Smooth muscle cell (in vitro differentiated cells): ENCODE measurements around the gene SLC28A1. TPM values are rescaled to one million over a fixed set of nuclear protein-coding genes. Genes with fewer than 3 reads are reported as not detected.

Experiments
- DNase-seq: peaks from one replicate; lab custom pipeline; 2025; ENCODE audit not compliant: unreplicated experiment; lab: John Stamatoyannopoulos, UW
- H2AFZ ChIP-seq: fragments of 200-600 bp; sonication (generic); 2 replicates; pipeline ENCODE4 v1.6.0; 2016; ENCODE audit warnings: antibody characterized with exemption, low read depth, mild to moderate bottlenecking
- H3F3A ChIP-seq: fragments of 200-600 bp; sonication (generic); 2 replicates; pipeline ENCODE4 v1.6.0; 2017; ENCODE audit warnings: antibody characterized with exemption, low read depth
- H3K27ac ChIP-seq: fragments of 200-600 bp; sonication (generic); 2 replicates; pipeline ENCODE4 v1.5.1; 2016; ENCODE audit warnings: low read depth, mild to moderate bottlenecking
- H3K27me3 ChIP-seq: fragments of 200-600 bp; sonication (generic); 2 replicates; pipeline ENCODE4 v1.6.1; 2016; ENCODE audit warnings: low read depth, mild to moderate bottlenecking
- H3K36me3 ChIP-seq: fragments of 200-600 bp; sonication (generic); 2 replicates; pipeline ENCODE4 v1.5.1; 2016; ENCODE audit warnings: low read depth
- H3K4me1 ChIP-seq: fragments of 200-600 bp; sonication (generic); 2 replicates; pipeline ENCODE4 v1.5.1; 2016; ENCODE audit warnings: low read depth
- H3K4me2 ChIP-seq: fragments of 200-600 bp; sonication (generic); 2 replicates; pipeline ENCODE4 v1.6.0; 2016; ENCODE audit warnings: mild to moderate bottlenecking
- H3K4me3 ChIP-seq: fragments of 200-600 bp; sonication (generic); 2 replicates; pipeline ENCODE4 v1.5.1; 2016; ENCODE audit warnings: mild to moderate bottlenecking
- H3K79me2 ChIP-seq: fragments of 200-600 bp; sonication (generic); 2 replicates; pipeline ENCODE4 v1.6.0; 2016; ENCODE audit warnings: low read depth, mild to moderate bottlenecking
- H3K9ac ChIP-seq: fragments of 200-600 bp; sonication (generic); 2 replicates; pipeline ENCODE4 v1.6.0; 2016; ENCODE audit warnings: low read depth
- H3K9me3 ChIP-seq: fragments of 200-600 bp; sonication (generic); replicated peaks from 2 replicates; pipeline ENCODE4 v1.5.1; 2016; ENCODE audit warnings: low read depth
- H4K20me1 ChIP-seq: fragments of 200-600 bp; sonication (generic); 2 replicates; pipeline ENCODE4 v1.6.0; 2016; ENCODE audit warnings: low read depth
- WGBS: methylation state at CpG from one replicate; pipeline ENCODE4 v1.1.7; 2016; ENCODE audit warnings: low lambda C conversion rate; 5-methylcytosine and 5-hydroxymethylcytosine counted together
- polyA plus RNA-seq: library from polyadenylated mRNA; unstranded; fragments of >200 nt; fragmentation: Nextera tagmentation; extraction: Ambion mirVana; gene quantifications from 2 replicates; pipeline ENCODE4 v1.2.1, GENCODE V29; 2016
- total RNA-seq: library from RNA; depleted of rRNA; stranded (reverse); fragments of >200 nt; gene quantifications from 2 replicates; pipeline ENCODE4 v1.2.3, GENCODE V29; 2014
- TF ChIP-seq, protein P1 (sequence below): fragments of 200-600 bp; sonication (generic); IDR thresholded peaks from 2 replicates; pipeline ENCODE4 v1.5.1; 2017; ENCODE audit warnings: borderline replicate concordance, mild to moderate bottlenecking, antibody characterized with exemption; ENCODE audit not compliant: insufficient read depth, poor library complexity, severe bottlenecking

The SLC28A1 gene
- total and polyA plus RNA-seq, 2 experiments from 2014 or later = 0.09 TPM; not detected in 1

DNA sequence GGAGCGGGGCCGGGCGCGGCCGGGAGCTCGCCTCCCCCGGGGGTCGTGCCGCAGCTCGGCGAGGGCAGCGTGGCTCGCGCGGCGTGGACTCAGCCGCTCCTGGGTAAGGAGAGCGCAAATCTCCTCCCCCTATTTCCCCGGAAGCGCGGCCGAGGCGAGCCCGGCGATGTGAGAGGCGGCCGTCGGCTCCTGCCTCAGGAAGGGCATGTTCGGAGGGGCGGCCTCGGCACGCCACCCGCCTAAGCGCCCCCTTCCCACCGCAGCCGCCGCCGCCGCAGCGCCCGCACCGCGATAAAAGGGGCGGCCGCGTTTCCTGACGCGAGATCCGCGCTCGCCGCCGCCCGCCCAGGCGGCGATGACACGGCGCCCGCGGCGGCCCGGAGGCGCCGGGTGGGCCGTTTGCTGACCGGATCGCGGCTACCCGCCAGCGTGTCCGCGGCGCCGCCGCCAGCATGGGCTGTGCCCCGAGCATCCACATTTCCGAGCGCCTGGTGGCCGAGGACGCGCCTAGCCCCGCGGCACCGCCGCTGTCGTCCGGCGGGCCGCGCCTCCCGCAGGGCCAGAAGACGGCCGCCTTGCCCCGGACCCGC is 97.3 kb downstream of the SLC28A1 start, which contains the start of gene PDE8A:
Gene PDE8A, plus strand, starts transcription at position 146 of the 590 bp plus-strand sequence. Its CDS starts 307 bp downstream, at position 453.
- no peaks in the 10 kb centered on the region for H3K9me3 ChIP-seq
- TF ChIP-seq, protein P1, sequence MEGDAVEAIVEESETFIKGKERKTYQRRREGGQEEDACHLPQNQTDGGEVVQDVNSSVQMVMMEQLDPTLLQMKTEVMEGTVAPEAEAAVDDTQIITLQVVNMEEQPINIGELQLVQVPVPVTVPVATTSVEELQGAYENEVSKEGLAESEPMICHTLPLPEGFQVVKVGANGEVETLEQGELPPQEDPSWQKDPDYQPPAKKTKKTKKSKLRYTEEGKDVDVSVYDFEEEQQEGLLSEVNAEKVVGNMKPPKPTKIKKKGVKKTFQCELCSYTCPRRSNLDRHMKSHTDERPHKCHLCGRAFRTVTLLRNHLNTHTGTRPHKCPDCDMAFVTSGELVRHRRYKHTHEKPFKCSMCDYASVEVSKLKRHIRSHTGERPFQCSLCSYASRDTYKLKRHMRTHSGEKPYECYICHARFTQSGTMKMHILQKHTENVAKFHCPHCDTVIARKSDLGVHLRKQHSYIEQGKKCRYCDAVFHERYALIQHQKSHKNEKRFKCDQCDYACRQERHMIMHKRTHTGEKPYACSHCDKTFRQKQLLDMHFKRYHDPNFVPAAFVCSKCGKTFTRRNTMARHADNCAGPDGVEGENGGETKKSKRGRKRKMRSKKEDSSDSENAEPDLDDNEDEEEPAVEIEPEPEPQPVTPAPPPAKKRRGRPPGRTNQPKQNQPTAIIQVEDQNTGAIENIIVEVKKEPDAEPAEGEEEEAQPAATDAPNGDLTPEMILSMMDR = no peak
- peaks cover 3% of the 10 kb centered on the region for H3F3A ChIP-seq
- H3K36me3 ChIP-seq = no peaks in the 10 kb centered on the region
- H3K4me2 ChIP-seq = peak within 1 kb of the TSS; percentile 90
- H3K4me3 ChIP-seq = peak within 1 kb of the TSS; percentile 81
- peaks cover 24% of the 10 kb centered on the region for H3K79me2 ChIP-seq
- no peak for DNase-seq
- H2AFZ ChIP-seq = peak within 1 kb of the TSS; percentile 89
- peak within 1 kb of the TSS; percentile 76 for H3K27ac ChIP-seq
- H4K20me1 ChIP-seq = peaks cover 45% of the 10 kb centered on the region
- no peaks in the 10 kb centered on the region for H3K27me3 ChIP-seq
- under 1% methylated on average over 78 of the region's 95 CpGs for WGBS
- H3K4me1 ChIP-seq = peaks cover 4% of the 10 kb centered on the region
- H3K9ac ChIP-seq = peak within 1 kb of the TSS; percentile 71

DNA sequence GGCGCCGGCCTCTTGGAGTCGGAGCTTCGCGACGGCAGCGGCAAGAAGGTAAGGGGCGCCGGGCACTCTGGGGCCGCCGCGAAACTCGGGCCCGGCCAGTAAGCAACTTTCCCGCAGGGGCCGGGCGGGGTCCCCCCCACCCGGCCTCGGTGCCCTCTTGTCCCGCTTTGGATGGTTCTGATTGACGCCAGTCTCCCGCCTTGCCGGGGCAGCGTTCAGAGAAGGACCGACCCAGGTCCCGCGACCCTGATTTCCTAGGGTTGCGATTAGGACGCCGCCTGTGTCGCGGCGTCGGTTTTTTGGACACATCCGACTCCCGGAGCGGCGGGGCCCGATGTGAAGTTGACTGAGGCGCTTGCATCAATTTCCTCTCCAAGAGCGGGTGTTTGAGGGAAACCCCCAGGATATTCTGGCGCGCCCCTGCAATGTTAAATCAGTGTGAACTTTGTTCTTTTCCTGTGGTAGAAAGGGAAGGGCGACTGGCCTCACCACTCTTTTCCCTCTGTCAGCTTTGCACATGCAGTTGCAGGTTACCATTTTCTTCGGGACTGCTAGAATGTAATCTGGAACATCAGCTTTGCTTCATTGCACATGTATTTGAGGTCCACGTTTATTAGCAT is 97.9 kb downstream of the SLC28A1 start:
- Histone ChIP-seq H3K4me2 (peak overlapping the region; percentile 90), H3K79me2 (peaks cover 28% of the 10 kb centered on the region), H3F3A (peaks cover 3% of the 10 kb centered on the region), H3K27me3 (no peaks in the 10 kb centered on the region), H2AFZ (peak overlapping the region; percentile 74), H3K9me3 (no peaks in the 10 kb centered on the region), H3K4me1 (peaks cover 4% of the 10 kb centered on the region), H3K4me3 (peak overlapping the region; percentile 81), H3K27ac (no peak overlapping the region), H3K9ac (peak overlapping the region; percentile 52), H4K20me1 (peaks cover 50% of the 10 kb centered on the region), H3K36me3 (no peaks in the 10 kb centered on the region)
- DNase-seq = no peak
- WGBS = 3% methylated on average over 46 of the region's 46 CpGs
- TF ChIP-seq, protein P1 = no peak

DNA sequence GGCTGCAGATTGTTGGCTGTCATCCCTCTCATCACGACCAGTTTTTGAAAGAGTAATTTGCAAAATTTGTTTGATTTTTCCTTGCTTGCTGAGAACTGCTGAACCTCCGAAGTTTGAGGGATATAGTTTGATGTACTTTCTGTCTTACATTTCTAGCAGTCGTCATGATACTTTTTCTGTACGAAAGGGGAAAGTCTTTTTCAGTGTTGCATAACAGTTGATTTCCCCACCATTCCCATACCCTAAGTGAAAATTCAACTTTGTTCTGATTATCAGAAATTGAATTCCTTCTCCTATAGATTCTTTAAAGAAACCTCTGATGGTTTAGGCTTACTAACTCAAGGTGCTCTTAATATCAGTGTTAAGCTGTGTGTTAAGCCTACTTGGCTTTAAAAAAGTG is 98.8 kb downstream of the SLC28A1 start:
- Histone ChIP-seq H4K20me1 (peaks cover 59% of the 10 kb centered on the region), H3K36me3 (no peaks in the 10 kb centered on the region), H3K27ac (no peak overlapping the region), H3K4me2 (peak overlapping the region; percentile 90), H3K27me3 (no peaks in the 10 kb centered on the region), H3K4me3 (peak overlapping the region; percentile 81), H3F3A (peaks cover 3% of the 10 kb centered on the region), H3K79me2 (peaks cover 34% of the 10 kb centered on the region), H2AFZ (no peak overlapping the region), H3K4me1 (peaks cover 4% of the 10 kb centered on the region), H3K9ac (no peak overlapping the region), H3K9me3 (no peaks in the 10 kb centered on the region)
- DNase-seq = no peak
- TF ChIP-seq, protein P1 = no peak
- 65% methylated on average over 4 of the region's 4 CpGs for WGBS
